ENCODE results near the gene BHMT.
A peak's percentile ranks its signal among the peaks of the same experiment; 100 is the strongest.

The BHMT gene, protein sequence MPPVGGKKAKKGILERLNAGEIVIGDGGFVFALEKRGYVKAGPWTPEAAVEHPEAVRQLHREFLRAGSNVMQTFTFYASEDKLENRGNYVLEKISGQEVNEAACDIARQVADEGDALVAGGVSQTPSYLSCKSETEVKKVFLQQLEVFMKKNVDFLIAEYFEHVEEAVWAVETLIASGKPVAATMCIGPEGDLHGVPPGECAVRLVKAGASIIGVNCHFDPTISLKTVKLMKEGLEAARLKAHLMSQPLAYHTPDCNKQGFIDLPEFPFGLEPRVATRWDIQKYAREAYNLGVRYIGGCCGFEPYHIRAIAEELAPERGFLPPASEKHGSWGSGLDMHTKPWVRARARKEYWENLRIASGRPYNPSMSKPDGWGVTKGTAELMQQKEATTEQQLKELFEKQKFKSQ

DNA sequence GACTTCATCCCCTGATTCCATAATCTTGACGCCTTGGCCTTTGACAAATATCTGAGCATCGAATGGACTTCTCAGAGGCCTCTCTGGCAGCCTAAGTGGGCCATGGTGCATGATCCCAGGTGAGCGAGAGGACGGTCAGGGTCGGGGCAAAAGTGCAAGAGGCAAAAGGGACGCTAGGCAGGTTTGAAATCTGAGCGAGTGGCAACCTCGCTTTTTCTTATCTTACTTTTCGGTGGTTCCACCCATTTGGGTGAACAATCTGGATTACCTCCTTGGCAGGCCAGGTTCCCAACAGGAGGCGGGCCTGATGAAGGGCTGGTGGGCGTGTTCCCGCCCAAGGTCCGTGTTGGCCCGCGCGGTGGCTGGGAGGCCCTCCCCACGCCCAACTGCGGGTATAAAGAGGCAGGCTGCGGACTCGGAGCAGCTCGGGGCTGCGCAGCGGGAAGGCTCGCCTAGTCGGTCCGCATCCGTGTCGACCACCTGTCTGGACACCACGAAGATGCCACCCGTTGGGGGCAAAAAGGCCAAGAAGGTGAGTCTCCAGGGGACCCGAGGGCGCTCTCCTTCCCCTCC lies at the start of gene BHMT:
Gene BHMT (plus strand): TSS at position 423 of the 573 bp plus-strand sequence. CDS start 77 bp downstream, at position 500.
- in situ Hi-C loops (cut with MboI; ENCODE audit: low sequenced_read_pairs, unreplicated experiment), result loop anchor here (10.0 kb wide), 1 partner anchor 87 kb away; no protein-coding TSS in a partner anchor
- DNase-seq (ENCODE audit: low spot score), result no peak
- TF ChIP-seq, protein P1, sequence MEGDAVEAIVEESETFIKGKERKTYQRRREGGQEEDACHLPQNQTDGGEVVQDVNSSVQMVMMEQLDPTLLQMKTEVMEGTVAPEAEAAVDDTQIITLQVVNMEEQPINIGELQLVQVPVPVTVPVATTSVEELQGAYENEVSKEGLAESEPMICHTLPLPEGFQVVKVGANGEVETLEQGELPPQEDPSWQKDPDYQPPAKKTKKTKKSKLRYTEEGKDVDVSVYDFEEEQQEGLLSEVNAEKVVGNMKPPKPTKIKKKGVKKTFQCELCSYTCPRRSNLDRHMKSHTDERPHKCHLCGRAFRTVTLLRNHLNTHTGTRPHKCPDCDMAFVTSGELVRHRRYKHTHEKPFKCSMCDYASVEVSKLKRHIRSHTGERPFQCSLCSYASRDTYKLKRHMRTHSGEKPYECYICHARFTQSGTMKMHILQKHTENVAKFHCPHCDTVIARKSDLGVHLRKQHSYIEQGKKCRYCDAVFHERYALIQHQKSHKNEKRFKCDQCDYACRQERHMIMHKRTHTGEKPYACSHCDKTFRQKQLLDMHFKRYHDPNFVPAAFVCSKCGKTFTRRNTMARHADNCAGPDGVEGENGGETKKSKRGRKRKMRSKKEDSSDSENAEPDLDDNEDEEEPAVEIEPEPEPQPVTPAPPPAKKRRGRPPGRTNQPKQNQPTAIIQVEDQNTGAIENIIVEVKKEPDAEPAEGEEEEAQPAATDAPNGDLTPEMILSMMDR (IDR thresholded peaks at IDR 0.05; ENCODE audit: borderline replicate concordance, control extremely low read depth, extremely low read depth, insufficient read depth, missing control alignments), result no peak

DNA sequence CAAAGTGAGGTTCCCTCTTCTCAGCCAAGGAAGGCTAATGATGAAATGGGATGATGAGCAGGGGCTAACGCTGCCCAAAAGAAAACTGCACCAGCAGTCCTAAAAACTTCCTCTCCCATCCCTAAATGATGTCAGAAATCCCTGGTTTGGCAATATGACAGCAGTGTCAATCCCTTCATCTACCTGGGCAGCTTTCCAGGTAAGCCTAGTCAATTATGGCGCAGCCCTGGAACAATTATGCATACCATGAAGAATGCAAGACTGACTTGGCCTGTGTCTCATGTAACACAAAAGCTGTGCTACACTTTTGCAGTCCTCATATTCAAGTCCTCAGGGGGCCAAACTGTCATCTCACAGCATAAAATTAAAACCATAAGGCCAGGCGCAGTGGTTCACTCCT lies 49.2 kb upstream of the BHMT start:
- in situ Hi-C loops (cut with MboI; ENCODE audit: low sequenced_read_pairs, unreplicated experiment), result no loop called here
- no peak for DNase-seq (ENCODE audit: low spot score)
- TF ChIP-seq, protein P1 (IDR thresholded peaks at IDR 0.05; ENCODE audit: borderline replicate concordance, control extremely low read depth, extremely low read depth, insufficient read depth, missing control alignments), result no peak

DNA sequence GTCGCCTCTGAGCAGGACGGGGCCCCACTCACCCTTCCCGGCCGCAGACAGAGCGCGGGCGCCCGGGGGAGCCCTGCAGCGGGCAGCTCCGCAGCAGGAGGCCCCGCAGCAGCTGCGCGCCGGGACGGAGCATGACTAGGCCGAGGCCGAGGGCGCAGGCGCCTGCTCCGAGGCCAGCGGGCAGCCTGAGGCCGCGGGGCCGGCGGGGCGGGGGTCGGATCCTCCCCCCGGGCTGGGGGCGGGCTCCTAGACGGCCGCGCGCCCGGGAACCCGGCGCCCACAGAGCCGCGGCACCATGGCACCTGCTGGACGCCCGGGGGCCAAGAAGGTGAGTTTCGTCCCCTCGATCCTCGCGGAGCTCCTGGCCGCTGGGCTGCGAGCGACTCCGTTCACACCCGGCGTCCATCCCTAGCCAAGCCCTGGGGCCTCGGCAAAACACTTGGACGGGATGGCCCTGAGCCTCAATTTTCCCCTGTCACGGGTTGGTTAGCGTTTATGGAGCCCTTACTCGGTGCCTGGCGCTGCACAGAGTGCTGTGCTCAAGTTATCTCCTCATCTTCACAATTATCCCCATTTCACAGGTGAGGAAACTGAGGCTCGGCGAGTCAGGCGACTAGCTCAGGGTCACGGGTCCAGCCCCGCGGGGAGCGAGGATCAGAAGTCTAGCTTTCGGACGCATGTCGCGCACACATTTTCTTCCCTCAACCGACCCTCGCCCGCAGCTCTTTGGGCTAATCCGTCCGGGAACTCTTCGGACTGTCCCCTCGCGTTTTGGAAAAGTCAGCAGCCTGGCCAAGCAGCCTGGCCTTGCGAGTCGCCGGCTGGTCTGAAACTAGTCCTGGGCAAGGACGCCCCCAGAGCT lies 41.9 kb upstream of the BHMT start, which contains the start of the genes BHMT2 and DMGDH:
Gene BHMT2 (plus strand): TSS at position 280 of the 862 bp plus-strand sequence. CDS start 16 bp downstream, at position 296.
Gene DMGDH (minus strand): TSS at position 187 of the 862 bp plus-strand sequence. CDS start 54 bp downstream, at position 133.
- in situ Hi-C loops (cut with MboI; ENCODE audit: low sequenced_read_pairs, unreplicated experiment), result no loop called here
- TF ChIP-seq, protein P1 (IDR thresholded peaks at IDR 0.05; ENCODE audit: borderline replicate concordance, control extremely low read depth, extremely low read depth, insufficient read depth, missing control alignments), result no peak
- DNase-seq (ENCODE audit: low spot score), result peak; percentile 17

DNA sequence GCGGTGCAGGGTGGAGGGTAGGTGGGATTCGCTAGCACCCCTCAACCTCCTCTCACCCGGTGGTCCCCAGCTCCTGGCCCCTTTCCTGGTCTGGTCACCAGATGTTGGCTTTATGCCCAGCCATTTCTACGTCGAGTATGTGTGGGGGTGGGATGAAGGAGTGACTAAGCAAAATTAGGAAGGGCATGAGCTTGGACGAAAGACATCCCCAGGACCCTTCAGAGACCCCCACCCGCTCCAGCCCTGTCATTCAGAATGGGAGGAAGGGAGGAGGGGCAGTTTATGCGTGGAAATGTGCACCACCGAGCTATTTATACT lies 41.3 kb upstream of the BHMT start:
- DNase-seq (ENCODE audit: low spot score), result peak; percentile 16
- TF ChIP-seq, protein P1 (IDR thresholded peaks at IDR 0.05; ENCODE audit: borderline replicate concordance, control extremely low read depth, extremely low read depth, insufficient read depth, missing control alignments), result no peak
- in situ Hi-C loops (cut with MboI; ENCODE audit: low sequenced_read_pairs, unreplicated experiment), result no loop called here

DNA sequence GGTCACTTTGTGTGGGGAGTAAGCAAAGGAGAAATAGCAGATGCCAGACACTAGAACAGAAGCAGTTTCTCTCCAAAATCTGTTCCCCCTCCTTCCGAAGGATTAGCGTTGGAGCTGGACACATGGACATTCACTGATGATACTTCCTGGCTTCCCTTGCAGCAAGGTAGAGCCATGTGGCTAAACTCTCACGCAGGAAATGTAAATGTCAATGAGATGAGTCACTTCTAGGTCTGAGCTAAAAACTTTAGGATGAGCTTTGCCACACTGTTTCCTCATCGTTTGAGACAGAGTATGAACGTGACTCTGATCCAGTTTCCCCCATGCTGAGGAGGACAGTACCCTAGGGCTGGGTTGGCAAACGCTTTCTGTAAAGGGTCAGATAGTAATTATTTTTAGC lies 37.0 kb upstream of the BHMT start:
- no peak for DNase-seq (ENCODE audit: low spot score)
- TF ChIP-seq, protein P1 (IDR thresholded peaks at IDR 0.05; ENCODE audit: borderline replicate concordance, control extremely low read depth, extremely low read depth, insufficient read depth, missing control alignments), result no peak
- in situ Hi-C loops (cut with MboI; ENCODE audit: low sequenced_read_pairs, unreplicated experiment), result no loop called here

Measured in GM13976 (cell line).